ENCODE data around the gene C3. TPM values are rescaled to one million over a fixed set of nuclear protein-coding genes. Genes with fewer than 3 reads are reported as not detected.

Gene C3
- total and polyA plus RNA-seq, 2 of the 13 experiments (the other 11 are each of a cell fraction or from before 2014, with no cell fraction given) = 1,455 to 6,272 TPM

GRCh38 chr19:6720369-6721137, at the start of gene C3 (continued):
- TF ChIP-seq, protein P1, sequence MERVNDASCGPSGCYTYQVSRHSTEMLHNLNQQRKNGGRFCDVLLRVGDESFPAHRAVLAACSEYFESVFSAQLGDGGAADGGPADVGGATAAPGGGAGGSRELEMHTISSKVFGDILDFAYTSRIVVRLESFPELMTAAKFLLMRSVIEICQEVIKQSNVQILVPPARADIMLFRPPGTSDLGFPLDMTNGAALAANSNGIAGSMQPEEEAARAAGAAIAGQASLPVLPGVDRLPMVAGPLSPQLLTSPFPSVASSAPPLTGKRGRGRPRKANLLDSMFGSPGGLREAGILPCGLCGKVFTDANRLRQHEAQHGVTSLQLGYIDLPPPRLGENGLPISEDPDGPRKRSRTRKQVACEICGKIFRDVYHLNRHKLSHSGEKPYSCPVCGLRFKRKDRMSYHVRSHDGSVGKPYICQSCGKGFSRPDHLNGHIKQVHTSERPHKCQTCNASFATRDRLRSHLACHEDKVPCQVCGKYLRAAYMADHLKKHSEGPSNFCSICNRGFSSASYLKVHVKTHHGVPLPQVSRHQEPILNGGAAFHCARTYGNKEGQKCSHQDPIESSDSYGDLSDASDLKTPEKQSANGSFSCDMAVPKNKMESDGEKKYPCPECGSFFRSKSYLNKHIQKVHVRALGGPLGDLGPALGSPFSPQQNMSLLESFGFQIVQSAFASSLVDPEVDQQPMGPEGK (CRISPR knock-in tag; IDR thresholded peaks at IDR 0.05) = peak; percentile 95
- TF ChIP-seq, protein P2, sequence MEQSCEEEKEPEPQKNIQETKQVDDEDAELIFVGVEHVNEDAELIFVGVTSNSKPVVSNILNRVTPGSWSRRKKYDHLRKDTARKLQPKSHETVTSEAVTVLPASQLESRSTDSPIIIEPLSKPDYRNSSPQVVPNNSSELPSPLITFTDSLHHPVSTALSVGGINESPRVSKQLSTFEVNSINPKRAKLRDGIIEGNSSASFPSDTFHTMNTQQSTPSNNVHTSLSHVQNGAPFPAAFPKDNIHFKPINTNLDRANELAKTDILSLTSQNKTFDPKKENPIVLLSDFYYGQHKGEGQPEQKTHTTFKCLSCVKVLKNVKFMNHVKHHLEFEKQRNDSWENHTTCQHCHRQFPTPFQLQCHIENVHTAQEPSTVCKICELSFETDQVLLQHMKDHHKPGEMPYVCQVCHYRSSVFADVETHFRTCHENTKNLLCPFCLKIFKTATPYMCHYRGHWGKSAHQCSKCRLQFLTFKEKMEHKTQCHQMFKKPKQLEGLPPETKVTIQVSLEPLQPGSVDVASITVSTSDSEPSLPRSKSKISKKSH (CRISPR knock-in tag; IDR thresholded peaks at IDR 0.05; ENCODE audit: borderline replicate concordance) = 0 out of 2 replicates have a peak, but pooled peaks have one; percentile 48
- TF ChIP-seq SIX4 (CRISPR knock-in tag; IDR thresholded peaks at IDR 0.05) = peak; percentile 37; the same call in 1 of the 2 replicates
- TF ChIP-seq, protein P3, sequence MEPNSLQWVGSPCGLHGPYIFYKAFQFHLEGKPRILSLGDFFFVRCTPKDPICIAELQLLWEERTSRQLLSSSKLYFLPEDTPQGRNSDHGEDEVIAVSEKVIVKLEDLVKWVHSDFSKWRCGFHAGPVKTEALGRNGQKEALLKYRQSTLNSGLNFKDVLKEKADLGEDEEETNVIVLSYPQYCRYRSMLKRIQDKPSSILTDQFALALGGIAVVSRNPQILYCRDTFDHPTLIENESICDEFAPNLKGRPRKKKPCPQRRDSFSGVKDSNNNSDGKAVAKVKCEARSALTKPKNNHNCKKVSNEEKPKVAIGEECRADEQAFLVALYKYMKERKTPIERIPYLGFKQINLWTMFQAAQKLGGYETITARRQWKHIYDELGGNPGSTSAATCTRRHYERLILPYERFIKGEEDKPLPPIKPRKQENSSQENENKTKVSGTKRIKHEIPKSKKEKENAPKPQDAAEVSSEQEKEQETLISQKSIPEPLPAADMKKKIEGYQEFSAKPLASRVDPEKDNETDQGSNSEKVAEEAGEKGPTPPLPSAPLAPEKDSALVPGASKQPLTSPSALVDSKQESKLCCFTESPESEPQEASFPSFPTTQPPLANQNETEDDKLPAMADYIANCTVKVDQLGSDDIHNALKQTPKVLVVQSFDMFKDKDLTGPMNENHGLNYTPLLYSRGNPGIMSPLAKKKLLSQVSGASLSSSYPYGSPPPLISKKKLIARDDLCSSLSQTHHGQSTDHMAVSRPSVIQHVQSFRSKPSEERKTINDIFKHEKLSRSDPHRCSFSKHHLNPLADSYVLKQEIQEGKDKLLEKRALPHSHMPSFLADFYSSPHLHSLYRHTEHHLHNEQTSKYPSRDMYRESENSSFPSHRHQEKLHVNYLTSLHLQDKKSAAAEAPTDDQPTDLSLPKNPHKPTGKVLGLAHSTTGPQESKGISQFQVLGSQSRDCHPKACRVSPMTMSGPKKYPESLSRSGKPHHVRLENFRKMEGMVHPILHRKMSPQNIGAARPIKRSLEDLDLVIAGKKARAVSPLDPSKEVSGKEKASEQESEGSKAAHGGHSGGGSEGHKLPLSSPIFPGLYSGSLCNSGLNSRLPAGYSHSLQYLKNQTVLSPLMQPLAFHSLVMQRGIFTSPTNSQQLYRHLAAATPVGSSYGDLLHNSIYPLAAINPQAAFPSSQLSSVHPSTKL (CRISPR knock-in tag; IDR thresholded peaks at IDR 0.05) = peak; percentile 87
- TF ChIP-seq ZMYM4 (CRISPR knock-in tag; IDR thresholded peaks at IDR 0.05) = peak; percentile 48; the same call in 1 of the 2 replicates
- peak; percentile 81; the same call in 1 of the 2 replicates for TF ChIP-seq NKX3-1 (CRISPR knock-in tag; IDR thresholded peaks at IDR 0.05)
- peak; percentile 96 for TF ChIP-seq SIN3A (IDR thresholded peaks at IDR 0.05; ENCODE audit: borderline replicate concordance, low read depth, low read length)
- TF ChIP-seq ZNF530 (CRISPR knock-in tag; IDR thresholded peaks at IDR 0.05; ENCODE audit: low read depth) = no peak
- TF ChIP-seq, protein P4, sequence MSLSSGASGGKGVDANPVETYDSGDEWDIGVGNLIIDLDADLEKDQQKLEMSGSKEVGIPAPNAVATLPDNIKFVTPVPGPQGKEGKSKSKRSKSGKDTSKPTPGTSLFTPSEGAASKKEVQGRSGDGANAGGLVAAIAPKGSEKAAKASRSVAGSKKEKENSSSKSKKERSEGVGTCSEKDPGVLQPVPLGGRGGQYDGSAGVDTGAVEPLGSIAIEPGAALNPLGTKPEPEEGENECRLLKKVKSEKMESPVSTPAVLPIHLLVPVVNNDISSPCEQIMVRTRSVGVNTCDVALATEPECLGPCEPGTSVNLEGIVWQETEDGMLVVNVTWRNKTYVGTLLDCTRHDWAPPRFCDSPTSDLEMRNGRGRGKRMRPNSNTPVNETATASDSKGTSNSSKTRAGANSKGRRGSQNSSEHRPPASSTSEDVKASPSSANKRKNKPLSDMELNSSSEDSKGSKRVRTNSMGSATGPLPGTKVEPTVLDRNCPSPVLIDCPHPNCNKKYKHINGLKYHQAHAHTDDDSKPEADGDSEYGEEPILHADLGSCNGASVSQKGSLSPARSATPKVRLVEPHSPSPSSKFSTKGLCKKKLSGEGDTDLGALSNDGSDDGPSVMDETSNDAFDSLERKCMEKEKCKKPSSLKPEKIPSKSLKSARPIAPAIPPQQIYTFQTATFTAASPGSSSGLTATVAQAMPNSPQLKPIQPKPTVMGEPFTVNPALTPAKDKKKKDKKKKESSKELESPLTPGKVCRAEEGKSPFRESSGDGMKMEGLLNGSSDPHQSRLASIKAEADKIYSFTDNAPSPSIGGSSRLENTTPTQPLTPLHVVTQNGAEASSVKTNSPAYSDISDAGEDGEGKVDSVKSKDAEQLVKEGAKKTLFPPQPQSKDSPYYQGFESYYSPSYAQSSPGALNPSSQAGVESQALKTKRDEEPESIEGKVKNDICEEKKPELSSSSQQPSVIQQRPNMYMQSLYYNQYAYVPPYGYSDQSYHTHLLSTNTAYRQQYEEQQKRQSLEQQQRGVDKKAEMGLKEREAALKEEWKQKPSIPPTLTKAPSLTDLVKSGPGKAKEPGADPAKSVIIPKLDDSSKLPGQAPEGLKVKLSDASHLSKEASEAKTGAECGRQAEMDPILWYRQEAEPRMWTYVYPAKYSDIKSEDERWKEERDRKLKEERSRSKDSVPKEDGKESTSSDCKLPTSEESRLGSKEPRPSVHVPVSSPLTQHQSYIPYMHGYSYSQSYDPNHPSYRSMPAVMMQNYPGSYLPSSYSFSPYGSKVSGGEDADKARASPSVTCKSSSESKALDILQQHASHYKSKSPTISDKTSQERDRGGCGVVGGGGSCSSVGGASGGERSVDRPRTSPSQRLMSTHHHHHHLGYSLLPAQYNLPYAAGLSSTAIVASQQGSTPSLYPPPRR (CRISPR knock-in tag; IDR thresholded peaks at IDR 0.05; ENCODE audit: borderline replicate concordance) = peak; percentile 93
- TF ChIP-seq ZNF251 (CRISPR knock-in tag; IDR thresholded peaks at IDR 0.05) = no peak
- peak; percentile 60 for TF ChIP-seq XRCC5 (optimal IDR thresholded peaks at IDR 0.05; ENCODE audit: low read length)
- peak; percentile 76 for TF ChIP-seq ZEB1 (IDR thresholded peaks at IDR 0.05; ENCODE audit: insufficient replicate concordance, low read depth)
- TF ChIP-seq HDAC6 (IDR thresholded peaks at IDR 0.05; ENCODE audit: low read depth, low read length) = peak; percentile 89; the same call in 1 of the 2 replicates
- TF ChIP-seq KLF13 (CRISPR knock-in tag; IDR thresholded peaks at IDR 0.05) = no peak
- peak; percentile 70; the same call in 1 of the 2 replicates for TF ChIP-seq YEATS2 (CRISPR knock-in tag; IDR thresholded peaks at IDR 0.05; ENCODE audit: borderline replicate concordance)
- peak; percentile 64 for TF ChIP-seq ZNF724P (CRISPR knock-in tag; IDR thresholded peaks at IDR 0.05; ENCODE audit: borderline replicate concordance)
